HCT116 (cell line): ENCODE data around the gene PRKG1.

Experiments used
- CEBPB ChIP-seq: IDR thresholded peaks from 2 replicates; pipeline ENCODE4 v1.6.1; 2012; ENCODE audit warnings: low read depth
- EGR1 ChIP-seq: IDR thresholded peaks from 2 replicates; pipeline ENCODE4 v1.6.1; 2012; ENCODE audit warnings: low read depth
- EZH2 ChIP-seq: fragments of 200-600 bp; sonication (generic); IDR thresholded peaks from 2 replicates; pipeline ENCODE4 v1.6.1; 2017; ENCODE audit warnings: antibody characterized with exemption, mixed run types
- EZH2phosphoT487 ChIP-seq: fragments of 200-600 bp; IDR thresholded peaks from 2 replicates; pipeline ENCODE4 v1.6.1; 2018; ENCODE audit warnings: antibody characterized with exemption, borderline replicate concordance
- FOSL1 ChIP-seq: IDR thresholded peaks from 2 replicates; pipeline ENCODE4 v1.6.1; 2012; ENCODE audit warnings: low read depth
- JUND ChIP-seq: IDR thresholded peaks from 2 replicates; pipeline ENCODE4 v1.6.1; 2012
- POLR2A ChIP-seq: IDR thresholded peaks from 2 replicates; pipeline ENCODE4 v1.7.0; 2011; ENCODE audit warnings: borderline replicate concordance; ENCODE audit not compliant: insufficient read depth, insufficient read length; ENCODE audit errors: extremely low read depth
- POLR2AphosphoS5 ChIP-seq: IDR thresholded peaks from 2 replicates; pipeline ENCODE4 v1.6.1; 2011; ENCODE audit warnings: mild to moderate bottlenecking, low read depth, low read length, moderate library complexity
- SRF ChIP-seq: IDR thresholded peaks from 2 replicates; pipeline ENCODE4 v1.6.1; 2012; ENCODE audit warnings: low read depth
- YY1 ChIP-seq: IDR thresholded peaks from 2 replicates; pipeline ENCODE4 v1.6.1; 2011; ENCODE audit warnings: low read length, low read depth, moderate library complexity, mild to moderate bottlenecking; ENCODE audit not compliant: insufficient replicate concordance; ENCODE audit errors: extremely low read depth
- ZFX ChIP-seq: fragments of 450-650 bp; IDR thresholded peaks from 2 replicates; pipeline ENCODE4 v1.6.1; 2017
- ZNF274 ChIP-seq: fragments of 200-500 bp; sonication (Bioruptor generic); IDR thresholded peaks from 2 replicates; pipeline ENCODE4 v1.6.1; 2014; ENCODE audit warnings: mild to moderate bottlenecking, low read depth, low read length, inconsistent platforms
- TF ChIP-seq, protein P1 (sequence below), 3 experiments: fragments of 200-600 bp in 1 of 3; sonication (generic) in 1 of 3; IDR thresholded peaks in 2 of 3; conservative IDR thresholded peaks in 1 of 3; 2 replicates each; pipeline ENCODE4 v1.5.1; 2012 to 2017; ENCODE audit warnings: low read depth in 2 of 3, low read length in 2 of 3, antibody characterized with exemption in 1 of 3, borderline replicate concordance in 1 of 3, control low read depth in 1 of 3, mild to moderate bottlenecking in 1 of 3, mixed read lengths in 1 of 3, mixed run types in 1 of 3, moderate library complexity in 1 of 3; ENCODE audit not compliant: insufficient read depth in 1 of 3
- TF ChIP-seq, protein P2 (sequence below): IDR thresholded peaks from 2 replicates; pipeline ENCODE4 v1.6.1; 2012; ENCODE audit warnings: low read depth

DNA sequence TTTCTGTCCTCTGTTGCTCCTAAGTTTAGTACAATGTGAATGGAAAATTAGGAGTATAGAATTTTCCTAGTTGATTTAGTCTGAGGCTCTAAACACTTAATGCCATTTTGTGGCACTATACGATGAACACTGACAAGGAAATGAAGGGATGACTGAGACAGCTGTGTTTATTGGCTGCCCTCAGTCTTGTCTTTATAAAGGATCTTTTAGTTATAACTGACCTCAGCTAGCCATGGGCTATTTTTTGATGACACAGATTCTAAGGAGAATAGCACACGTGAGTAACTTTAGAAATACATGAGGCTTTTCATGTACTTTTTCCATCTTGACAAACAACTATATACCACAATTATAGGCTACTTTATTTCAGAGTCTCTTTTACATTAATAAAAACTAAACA is 113.7 kb downstream of the PRKG1 start:
- TF ChIP-seq FOSL1 (no peak), EZH2 (no peak), POLR2A (no peak), POLR2AphosphoS5 (no peak), EZH2phosphoT487 (no peak), EGR1 (no peak), YY1 (no peak), SRF (no peak), ZFX (no peak), JUND (no peak), CEBPB (no peak), ZNF274 (no peak)
- TF ChIP-seq, protein P1, sequence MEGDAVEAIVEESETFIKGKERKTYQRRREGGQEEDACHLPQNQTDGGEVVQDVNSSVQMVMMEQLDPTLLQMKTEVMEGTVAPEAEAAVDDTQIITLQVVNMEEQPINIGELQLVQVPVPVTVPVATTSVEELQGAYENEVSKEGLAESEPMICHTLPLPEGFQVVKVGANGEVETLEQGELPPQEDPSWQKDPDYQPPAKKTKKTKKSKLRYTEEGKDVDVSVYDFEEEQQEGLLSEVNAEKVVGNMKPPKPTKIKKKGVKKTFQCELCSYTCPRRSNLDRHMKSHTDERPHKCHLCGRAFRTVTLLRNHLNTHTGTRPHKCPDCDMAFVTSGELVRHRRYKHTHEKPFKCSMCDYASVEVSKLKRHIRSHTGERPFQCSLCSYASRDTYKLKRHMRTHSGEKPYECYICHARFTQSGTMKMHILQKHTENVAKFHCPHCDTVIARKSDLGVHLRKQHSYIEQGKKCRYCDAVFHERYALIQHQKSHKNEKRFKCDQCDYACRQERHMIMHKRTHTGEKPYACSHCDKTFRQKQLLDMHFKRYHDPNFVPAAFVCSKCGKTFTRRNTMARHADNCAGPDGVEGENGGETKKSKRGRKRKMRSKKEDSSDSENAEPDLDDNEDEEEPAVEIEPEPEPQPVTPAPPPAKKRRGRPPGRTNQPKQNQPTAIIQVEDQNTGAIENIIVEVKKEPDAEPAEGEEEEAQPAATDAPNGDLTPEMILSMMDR (IDR thresholded peaks at IDR 0.05 in 2 of 3, conservative IDR thresholded peaks at IDR 0.05 in 1 of 3; ENCODE audit: borderline replicate concordance in 1 of 3, insufficient read depth in 1 of 3, low read depth in 2 of 3, low read length in 2 of 3): no peak
- TF ChIP-seq, protein P2, sequence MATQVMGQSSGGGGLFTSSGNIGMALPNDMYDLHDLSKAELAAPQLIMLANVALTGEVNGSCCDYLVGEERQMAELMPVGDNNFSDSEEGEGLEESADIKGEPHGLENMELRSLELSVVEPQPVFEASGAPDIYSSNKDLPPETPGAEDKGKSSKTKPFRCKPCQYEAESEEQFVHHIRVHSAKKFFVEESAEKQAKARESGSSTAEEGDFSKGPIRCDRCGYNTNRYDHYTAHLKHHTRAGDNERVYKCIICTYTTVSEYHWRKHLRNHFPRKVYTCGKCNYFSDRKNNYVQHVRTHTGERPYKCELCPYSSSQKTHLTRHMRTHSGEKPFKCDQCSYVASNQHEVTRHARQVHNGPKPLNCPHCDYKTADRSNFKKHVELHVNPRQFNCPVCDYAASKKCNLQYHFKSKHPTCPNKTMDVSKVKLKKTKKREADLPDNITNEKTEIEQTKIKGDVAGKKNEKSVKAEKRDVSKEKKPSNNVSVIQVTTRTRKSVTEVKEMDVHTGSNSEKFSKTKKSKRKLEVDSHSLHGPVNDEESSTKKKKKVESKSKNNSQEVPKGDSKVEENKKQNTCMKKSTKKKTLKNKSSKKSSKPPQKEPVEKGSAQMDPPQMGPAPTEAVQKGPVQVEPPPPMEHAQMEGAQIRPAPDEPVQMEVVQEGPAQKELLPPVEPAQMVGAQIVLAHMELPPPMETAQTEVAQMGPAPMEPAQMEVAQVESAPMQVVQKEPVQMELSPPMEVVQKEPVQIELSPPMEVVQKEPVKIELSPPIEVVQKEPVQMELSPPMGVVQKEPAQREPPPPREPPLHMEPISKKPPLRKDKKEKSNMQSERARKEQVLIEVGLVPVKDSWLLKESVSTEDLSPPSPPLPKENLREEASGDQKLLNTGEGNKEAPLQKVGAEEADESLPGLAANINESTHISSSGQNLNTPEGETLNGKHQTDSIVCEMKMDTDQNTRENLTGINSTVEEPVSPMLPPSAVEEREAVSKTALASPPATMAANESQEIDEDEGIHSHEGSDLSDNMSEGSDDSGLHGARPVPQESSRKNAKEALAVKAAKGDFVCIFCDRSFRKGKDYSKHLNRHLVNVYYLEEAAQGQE: no peak
